CD4-positive, CD25-positive, alpha-beta regulatory T cell (primary cell): ENCODE results near the gene ARHGAP5. TPM values are rescaled to one million over a fixed set of nuclear protein-coding genes. Genes with fewer than 3 reads are reported as not detected.

Source experiments
- ATAC-seq, 2 donors: fragments of 150-1000 bp; cut with Tn5 transposase; one replicate each; pipeline ENCODE4 v1.10.0; 2021; ENCODE audit warnings: low read depth in 2 of 2, moderate number of reproducible peaks in 2 of 2, moderate library complexity in 1 of 2
- DNase-seq, 3 donors: peaks; one replicate each; pipeline versions ENCODE4 v3.0.0 to v3.0.0-alpha.2; 2012 to 2022; ENCODE audit warnings: mixed read lengths in 1 of 3
- H3K27ac ChIP-seq: one replicate; pipeline ENCODE4 v1.7.0; 2013; ENCODE audit warnings: mild to moderate bottlenecking, low read length; ENCODE audit not compliant: insufficient read depth, poor library complexity, severe bottlenecking
- H3K27me3 ChIP-seq: one replicate; pipeline ENCODE4 v1.7.0; 2013; ENCODE audit warnings: low read length; ENCODE audit not compliant: control insufficient read depth, insufficient read depth
- H3K36me3 ChIP-seq: one replicate; pipeline ENCODE4 v1.7.0; 2013; ENCODE audit warnings: mild to moderate bottlenecking, low read length, moderate library complexity; ENCODE audit not compliant: control insufficient read depth, insufficient read depth
- H3K4me1 ChIP-seq: 2 replicates; pipeline ENCODE4 v1.7.0; 2013; ENCODE audit warnings: mild to moderate bottlenecking, low read length; ENCODE audit not compliant: insufficient read depth, control insufficient read depth, poor library complexity, severe bottlenecking
- H3K4me3 ChIP-seq: one replicate; pipeline ENCODE4 v1.7.0; 2013; ENCODE audit warnings: low read depth, mild to moderate bottlenecking, low read length, moderate library complexity
- H3K9me3 ChIP-seq, 2 experiments: 1 replicate in 1 of 2; 2 replicates in 1 of 2; pipeline ENCODE4 v1.7.0; 2013; ENCODE audit warnings: low read length in 2 of 2, mild to moderate bottlenecking in 1 of 2, moderate library complexity in 1 of 2; ENCODE audit not compliant: control insufficient read depth in 2 of 2
- H3K27ac Mint-ChIP-seq, 3 donors: one replicate each; pipeline ENCODE4 v1.8.0; 2020 to 2022; ENCODE audit warnings: mild to moderate bottlenecking in 3 of 3, mixed read lengths in 3 of 3, moderate library complexity in 2 of 3
- H3K27me3 Mint-ChIP-seq: one replicate; pipeline ENCODE4 v1.8.0; 2022; ENCODE audit warnings: mild to moderate bottlenecking, mixed read lengths
- H3K36me3 Mint-ChIP-seq: one replicate; pipeline ENCODE4 v1.8.0; 2020; ENCODE audit warnings: mixed read lengths
- H3K4me1 Mint-ChIP-seq, 4 donors: one replicate each; pipeline ENCODE4 v1.8.0; 2020 to 2022; ENCODE audit warnings: mixed read lengths in 4 of 4, mild to moderate bottlenecking in 1 of 4
- H3K4me3 Mint-ChIP-seq, 4 donors: one replicate each; pipeline ENCODE4 v1.8.0; 2020 to 2022; ENCODE audit warnings: mild to moderate bottlenecking in 4 of 4, mixed read lengths in 4 of 4, moderate library complexity in 3 of 4
- H3K9me3 Mint-ChIP-seq, 7 donors: one replicate each; pipeline ENCODE4 v1.8.0; 2020 to 2022; ENCODE audit warnings: mixed read lengths in 7 of 7, mild to moderate bottlenecking in 3 of 7, moderate library complexity in 2 of 7
- polyA plus RNA-seq, 4 donors: library from polyadenylated mRNA; unstranded; fragments of 300-500 nt; fragmentation: Illumina TruSeq; gene quantifications; one replicate each; pipeline ENCODE4 v1.2.3, GENCODE V29; 2021
- total RNA-seq: library from RNA; stranded (reverse); gene quantifications from one replicate; pipeline ENCODE4 v1.2.3, GENCODE V29; 2022

Gene ARHGAP5
- total and polyA plus RNA-seq, 5 donors from 2014 or later = 25.2 to 38.4 (median 32.1) TPM

GRCh38 chr14:32136027-32136825 lies 59.1 kb downstream of the ARHGAP5 start:
- DNase-seq = no peak
- no peak for ATAC-seq
- peaks cover 58% of the 10 kb centered on the region for H3K36me3 Mint-ChIP-seq

GRCh38 chr14:32137313-32137712 lies 60.2 kb downstream of the ARHGAP5 start:
- Mint-ChIP-seq H3K27ac (no peak overlapping the region), H3K4me3 (no peak overlapping the region), H3K27me3 (no peaks in the 10 kb centered on the region), H3K9me3 (peaks cover 0 to 3% (median 0%) of the 10 kb centered on the region in 7 donors), H3K36me3 (peaks cover 60% of the 10 kb centered on the region), H3K4me1 (peaks cover 0 to 15% (median 8%) of the 10 kb centered on the region in 4 donors)
- Histone ChIP-seq H3K4me1 (no peaks in the 10 kb centered on the region), H3K27me3 (no peaks in the 10 kb centered on the region), H3K4me3 (no peak overlapping the region), H3K27ac (no peak overlapping the region), H3K36me3 (peaks cover 8% of the 10 kb centered on the region), H3K9me3 (peaks cover 0 to 6% of the 10 kb centered on the region in 2 experiments)
- ATAC-seq = no peak
- no peak for DNase-seq

More at GRCh38 chr14:32136027-32136825, 59.1 kb downstream of the ARHGAP5 start:
- Mint-ChIP-seq H3K4me1 (peaks cover 0 to 15% (median 9%) of the 10 kb centered on the region in 4 donors), H3K9me3 (peaks cover 0 to 3% (median 0%) of the 10 kb centered on the region in 7 donors), H3K27ac (no peak overlapping the region), H3K27me3 (no peaks in the 10 kb centered on the region), H3K4me3 (no peak overlapping the region)
- H3K36me3 ChIP-seq = peaks cover 8% of the 10 kb centered on the region
- H3K27me3 ChIP-seq = no peaks in the 10 kb centered on the region
- H3K4me1 ChIP-seq = no peaks in the 10 kb centered on the region
- H3K9me3 ChIP-seq = peaks cover 0 to 6% of the 10 kb centered on the region in 2 experiments
- no peak overlapping the region for H3K4me3 ChIP-seq
- H3K27ac ChIP-seq = no peak overlapping the region

GRCh38 chr14:32137892-32138291 lies 60.8 kb downstream of the ARHGAP5 start:
- no peak for ATAC-seq
- Histone ChIP-seq H3K27me3 (no peaks in the 10 kb centered on the region), H3K27ac (no peak overlapping the region), H3K9me3 (peaks cover 0 to 6% of the 10 kb centered on the region in 2 experiments), H3K36me3 (peaks cover 8% of the 10 kb centered on the region), H3K4me1 (no peaks in the 10 kb centered on the region), H3K4me3 (no peak overlapping the region)
- H3K9me3 Mint-ChIP-seq = peaks cover 0 to 3% (median 0%) of the 10 kb centered on the region in 7 donors
- no peak overlapping the region for H3K27ac Mint-ChIP-seq
- no peak for DNase-seq
- H3K36me3 Mint-ChIP-seq = peaks cover 66% of the 10 kb centered on the region
- no peaks in the 10 kb centered on the region for H3K27me3 Mint-ChIP-seq
- H3K4me1 Mint-ChIP-seq = peaks cover 0 to 16% (median 8%) of the 10 kb centered on the region in 4 donors
- H3K4me3 Mint-ChIP-seq = no peak overlapping the region

GRCh38 chr14:32142341-32142740 lies 65.2 kb downstream of the ARHGAP5 start:
- H3K27ac Mint-ChIP-seq = no peak overlapping the region
- ATAC-seq (no peak), DNase-seq (no peak)
- no peaks in the 10 kb centered on the region for H3K27me3 Mint-ChIP-seq
- Histone ChIP-seq H3K36me3 (peaks cover 12% of the 10 kb centered on the region), H3K27me3 (no peaks in the 10 kb centered on the region), H3K27ac (no peak overlapping the region), H3K9me3 (peaks cover 0 to 3% of the 10 kb centered on the region in 2 experiments), H3K4me3 (no peak overlapping the region), H3K4me1 (no peaks in the 10 kb centered on the region)
- H3K4me3 Mint-ChIP-seq = no peak overlapping the region
- H3K36me3 Mint-ChIP-seq = peaks cover 44% of the 10 kb centered on the region
- H3K9me3 Mint-ChIP-seq = peaks cover 0 to 3% (median 0%) of the 10 kb centered on the region in 7 donors
- H3K4me1 Mint-ChIP-seq = peaks cover 0 to 8% (median 5%) of the 10 kb centered on the region in 4 donors

- H3K36me3 Mint-ChIP-seq = peaks cover 42% of the 10 kb centered on the region
- H3K9me3 Mint-ChIP-seq = peaks cover 0 to 3% (median 0%) of the 10 kb centered on the region in 7 donors
- Histone ChIP-seq H3K4me3 (no peak overlapping the region), H3K27ac (no peak overlapping the region), H3K27me3 (no peaks in the 10 kb centered on the region), H3K9me3 (no peaks in the 10 kb centered on the region), H3K4me1 (no peaks in the 10 kb centered on the region), H3K36me3 (peaks cover 14% of the 10 kb centered on the region)
- H3K4me1 Mint-ChIP-seq = peaks cover 3 to 8% (median 5%) of the 10 kb centered on the region in 4 donors
- no peak overlapping the region for H3K27ac Mint-ChIP-seq
- H3K4me3 Mint-ChIP-seq = no peak overlapping the region
- no peak for ATAC-seq
- no peak for DNase-seq
- H3K27me3 Mint-ChIP-seq = no peaks in the 10 kb centered on the region
Observed at GRCh38 chr14:32142754-32143437, 65.8 kb downstream of the ARHGAP5 start.

- Mint-ChIP-seq H3K9me3 (no peaks in the 10 kb centered on the region), H3K27ac (peak overlapping the region in 1 of 3 donors; percentile 41), H3K4me1 (peaks cover 0 to 6% (median 0%) of the 10 kb centered on the region in 4 donors), H3K36me3 (peaks cover 30% of the 10 kb centered on the region), H3K4me3 (no peak overlapping the region), H3K27me3 (no peaks in the 10 kb centered on the region)
- peaks cover 59% of the 10 kb centered on the region for H3K36me3 ChIP-seq
- DNase-seq = no peak
- ATAC-seq = no peak
- H3K27me3 ChIP-seq = no peaks in the 10 kb centered on the region
- no peaks in the 10 kb centered on the region for H3K4me1 ChIP-seq
- no peaks in the 10 kb centered on the region for H3K9me3 ChIP-seq
- H3K4me3 ChIP-seq = no peak overlapping the region
- H3K27ac ChIP-seq = no peak overlapping the region
Observed at GRCh38 chr14:32150392-32150791, 73.3 kb downstream of the ARHGAP5 start.

- no peaks in the 10 kb centered on the region for H3K9me3 ChIP-seq
- no peaks in the 10 kb centered on the region for H3K27me3 ChIP-seq
- no peak overlapping the region for H3K4me3 ChIP-seq
- peaks cover 0 to 15% (median 0%) of the 10 kb centered on the region in 7 donors for H3K9me3 Mint-ChIP-seq
- DNase-seq (no peak), ATAC-seq (no peak)
- no peaks in the 10 kb centered on the region for H3K27me3 Mint-ChIP-seq
- no peaks in the 10 kb centered on the region for H3K4me1 Mint-ChIP-seq
- H3K27ac Mint-ChIP-seq = no peak overlapping the region
- H3K4me1 ChIP-seq = no peaks in the 10 kb centered on the region
- no peak overlapping the region for H3K4me3 Mint-ChIP-seq
- H3K36me3 Mint-ChIP-seq = no peaks in the 10 kb centered on the region
- H3K36me3 ChIP-seq = no peaks in the 10 kb centered on the region
- H3K27ac ChIP-seq = no peak overlapping the region
Observed at GRCh38 chr14:32166029-32166428, 88.9 kb downstream of the ARHGAP5 start.
